IPS-18a (cell line): ENCODE measurements around the gene MEIS1.

Experiments
- H3K27ac ChIP-seq: one replicate; pipeline ENCODE4 v1.5.1; 2013; ENCODE audit warnings: low read length
- H3K27me3 ChIP-seq: one replicate; pipeline ENCODE4 v1.6.1; 2013; ENCODE audit warnings: mild to moderate bottlenecking, low read length; ENCODE audit not compliant: control insufficient read depth, insufficient read depth
- H3K36me3 ChIP-seq: one replicate; pipeline ENCODE4 v1.6.1; 2013; ENCODE audit warnings: low read depth, low read length; ENCODE audit not compliant: control insufficient read depth
- H3K4me1 ChIP-seq: one replicate; pipeline ENCODE4 v1.6.1; 2013; ENCODE audit warnings: low read depth, low read length; ENCODE audit not compliant: control insufficient read depth
- H3K4me3 ChIP-seq: one replicate; pipeline ENCODE4 v1.5.1; 2013; ENCODE audit warnings: low read length
- H3K9ac ChIP-seq: one replicate; pipeline ENCODE4 v1.6.1; 2013; ENCODE audit warnings: mild to moderate bottlenecking, low read length, moderate library complexity
- H3K9me3 ChIP-seq: one replicate; pipeline ENCODE4 v1.6.1; 2013; ENCODE audit warnings: low read depth, low read length; ENCODE audit not compliant: control insufficient read depth

The MEIS1 gene

DNA sequence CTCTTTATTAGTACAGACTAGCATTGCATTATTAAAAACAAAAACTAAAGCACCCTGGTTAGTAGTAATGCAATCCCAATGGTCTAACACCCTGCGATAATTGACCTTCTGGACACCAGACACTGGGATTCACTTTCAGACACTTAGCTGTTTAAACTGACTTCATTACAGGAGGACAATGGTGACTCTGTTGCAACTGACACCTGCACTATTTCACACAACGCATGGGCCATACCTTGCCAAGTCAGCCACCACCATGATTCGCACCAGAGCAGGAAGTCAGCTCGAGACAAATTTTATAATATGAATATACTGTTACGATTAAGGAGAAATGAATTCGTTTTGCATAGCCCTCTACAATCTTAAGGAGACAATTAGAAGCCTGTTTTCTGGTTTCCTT, 150.7 kb downstream of the MEIS1 start:
- H3K27me3 ChIP-seq, result peaks cover 51% of the 10 kb centered on the region
- peaks cover 19% of the 10 kb centered on the region for H3K4me1 ChIP-seq
- no peak overlapping the region for H3K9ac ChIP-seq

DNA sequence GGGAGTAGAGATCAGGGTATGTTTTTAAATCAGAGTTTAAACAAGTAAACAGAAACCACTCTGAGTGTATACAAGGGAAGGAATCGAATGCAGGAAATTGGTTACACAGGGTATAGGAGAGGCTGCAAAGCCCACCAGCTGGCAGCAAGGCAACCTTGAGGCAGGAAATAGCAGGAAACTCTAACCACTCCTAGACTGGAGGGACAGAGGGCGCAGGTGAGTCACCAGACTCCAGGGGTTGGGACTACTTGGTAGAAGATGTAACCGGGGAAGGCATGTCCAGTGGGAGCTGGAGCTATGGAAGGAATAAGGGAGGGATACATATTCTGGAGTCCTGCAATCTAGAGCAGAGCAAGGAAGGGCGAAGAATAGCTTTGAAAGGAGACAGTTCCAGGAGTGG, 152.3 kb downstream of the MEIS1 start:
- no peak overlapping the region for H3K27ac ChIP-seq
- peaks cover 35% of the 10 kb centered on the region for H3K27me3 ChIP-seq
- H3K36me3 ChIP-seq, result no peaks in the 10 kb centered on the region
- peaks cover 10% of the 10 kb centered on the region for H3K4me1 ChIP-seq
- H3K9ac ChIP-seq, result no peak overlapping the region
- no peak overlapping the region for H3K4me3 ChIP-seq
- H3K9me3 ChIP-seq, result no peaks in the 10 kb centered on the region

More for the DNA sequence above, 150.7 kb downstream of the MEIS1 start:
- H3K9me3 ChIP-seq, result no peaks in the 10 kb centered on the region
- no peaks in the 10 kb centered on the region for H3K36me3 ChIP-seq
- no peak overlapping the region for H3K4me3 ChIP-seq
- H3K27ac ChIP-seq, result no peak overlapping the region

DNA sequence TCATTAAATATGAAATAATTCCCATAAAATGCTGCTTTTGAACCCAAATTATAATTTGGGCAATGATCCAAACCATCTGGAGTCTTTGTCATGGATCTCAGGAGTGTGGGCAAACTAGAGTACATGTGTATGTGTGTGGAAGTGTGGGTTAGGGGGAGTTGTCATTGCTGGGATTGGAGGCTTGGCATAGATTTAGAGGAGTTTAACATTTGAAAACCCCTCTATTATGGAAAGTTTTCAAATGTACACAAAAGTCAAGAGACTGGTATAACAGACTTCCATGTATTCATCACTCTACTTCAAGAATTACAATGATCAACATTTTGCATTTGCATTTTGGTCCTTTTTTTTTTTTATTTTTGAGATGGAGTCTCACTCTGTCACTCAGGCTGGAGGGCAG, 159.1 kb downstream of the MEIS1 start:
- Histone ChIP-seq H3K27ac (no peak overlapping the region), H3K27me3 (no peaks in the 10 kb centered on the region), H3K9ac (no peak overlapping the region), H3K36me3 (no peaks in the 10 kb centered on the region), H3K4me3 (no peak overlapping the region), H3K9me3 (no peaks in the 10 kb centered on the region), H3K4me1 (peaks cover 11% of the 10 kb centered on the region)

DNA sequence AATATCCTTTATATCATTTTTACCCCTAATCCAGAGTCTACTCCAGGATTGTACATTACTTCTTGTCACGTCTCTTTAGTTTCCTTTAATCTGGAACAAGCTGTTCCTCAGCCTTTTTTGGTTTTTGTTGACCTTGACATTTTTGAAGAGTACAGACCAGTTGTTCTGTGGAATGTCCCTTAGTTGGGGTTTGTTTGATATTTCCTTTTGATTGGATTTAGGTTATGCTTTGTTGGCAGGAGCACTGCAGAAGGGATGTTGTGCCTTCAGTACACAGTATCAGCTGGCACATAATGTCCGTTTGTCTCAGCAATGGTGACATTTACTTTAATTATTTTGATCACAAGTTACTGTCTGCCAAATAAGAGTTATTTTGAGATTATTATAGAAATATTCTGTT, 160.6 kb downstream of the MEIS1 start:
- Histone ChIP-seq H3K27me3 (no peaks in the 10 kb centered on the region), H3K4me1 (peaks cover 11% of the 10 kb centered on the region), H3K4me3 (no peak overlapping the region), H3K9ac (no peak overlapping the region), H3K9me3 (no peaks in the 10 kb centered on the region), H3K27ac (no peak overlapping the region), H3K36me3 (no peaks in the 10 kb centered on the region)

DNA sequence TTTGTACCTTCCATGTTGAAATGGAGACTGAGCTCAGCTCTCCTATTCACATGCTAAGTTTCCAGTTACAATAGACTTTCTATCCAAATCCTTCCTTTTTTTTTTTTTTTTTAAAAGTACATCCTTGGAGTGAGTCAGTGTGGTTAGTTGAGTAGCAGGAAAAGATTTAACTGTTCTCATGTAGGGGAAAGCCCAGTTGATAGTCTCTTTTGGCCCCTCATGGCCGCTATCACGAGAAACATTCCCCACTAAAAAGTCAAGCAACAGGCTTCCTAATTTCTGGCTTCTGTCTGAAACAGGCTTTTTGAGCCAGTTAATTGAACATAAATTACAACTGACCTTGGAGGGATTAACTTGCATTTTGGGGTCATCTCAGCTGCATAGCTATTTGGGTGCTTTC, 161.3 kb downstream of the MEIS1 start:
- Histone ChIP-seq H3K36me3 (no peaks in the 10 kb centered on the region), H3K27ac (no peak overlapping the region), H3K9ac (no peak overlapping the region), H3K9me3 (no peaks in the 10 kb centered on the region), H3K4me3 (no peak overlapping the region), H3K27me3 (no peaks in the 10 kb centered on the region), H3K4me1 (peaks cover 11% of the 10 kb centered on the region)

DNA sequence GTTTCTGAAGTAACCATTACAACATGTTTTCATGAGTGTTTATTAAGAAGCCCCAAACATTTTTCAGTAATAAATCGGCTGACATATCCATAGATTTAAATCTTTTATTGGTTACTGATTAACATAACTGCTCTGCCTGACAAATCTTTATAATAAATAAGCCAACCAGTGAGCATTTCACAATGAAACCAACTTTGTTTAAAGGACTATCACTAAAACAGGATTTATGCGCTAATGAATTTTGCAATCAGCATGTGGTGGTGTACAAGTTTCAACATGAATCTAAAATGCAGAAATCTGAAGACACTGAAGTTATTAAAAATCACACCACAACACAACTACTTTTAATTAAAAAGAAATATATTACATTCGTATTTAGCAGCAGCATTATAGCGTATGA, 166.7 kb downstream of the MEIS1 start:
- no peak overlapping the region for H3K27ac ChIP-seq
- H3K27me3 ChIP-seq, result no peaks in the 10 kb centered on the region
- no peak overlapping the region for H3K9ac ChIP-seq
- H3K4me1 ChIP-seq, result peaks cover under 1% of the 10 kb centered on the region
- H3K36me3 ChIP-seq, result no peaks in the 10 kb centered on the region
- H3K4me3 ChIP-seq, result no peak overlapping the region
- H3K9me3 ChIP-seq, result no peaks in the 10 kb centered on the region

DNA sequence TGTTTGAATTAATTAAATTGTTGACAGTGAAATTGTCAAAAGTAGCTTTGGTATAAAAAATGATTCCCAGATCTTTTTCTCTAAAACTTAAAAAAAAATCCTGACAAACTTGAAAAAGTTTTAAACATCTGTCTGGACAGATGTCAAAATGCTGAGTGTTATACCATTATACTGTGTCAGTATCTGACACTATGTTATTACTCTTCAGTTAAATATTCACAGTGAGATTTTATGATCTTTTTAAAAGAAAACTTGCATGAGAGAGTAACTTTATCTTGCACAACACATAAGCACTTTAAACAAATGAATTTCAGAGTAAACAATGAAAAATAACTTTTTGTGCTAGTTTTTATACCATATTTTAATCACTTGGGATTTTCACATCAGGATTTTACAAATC, 167.4 kb downstream of the MEIS1 start:
- Histone ChIP-seq H3K36me3 (no peaks in the 10 kb centered on the region), H3K9me3 (no peaks in the 10 kb centered on the region), H3K4me1 (no peaks in the 10 kb centered on the region), H3K27me3 (no peaks in the 10 kb centered on the region), H3K9ac (no peak overlapping the region), H3K4me3 (no peak overlapping the region), H3K27ac (no peak overlapping the region)

DNA sequence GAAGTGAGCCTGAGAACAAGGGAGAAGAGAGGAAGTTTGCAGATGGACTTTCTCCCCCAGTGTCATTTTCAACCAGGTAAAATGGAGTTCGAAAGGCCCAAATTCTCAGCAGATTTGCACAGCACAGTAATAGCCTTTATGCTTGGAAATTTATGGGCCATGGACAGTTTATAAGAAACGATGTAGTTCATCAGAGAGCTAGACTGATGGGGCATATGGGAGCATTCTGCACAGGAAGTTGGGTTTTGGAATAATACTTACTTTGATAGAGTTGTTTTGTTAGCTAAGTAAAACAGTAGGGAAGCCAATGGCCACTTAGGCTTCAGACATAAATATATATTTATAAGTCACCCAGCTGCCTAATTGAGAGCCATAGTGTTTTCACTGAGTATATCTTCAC, 169.4 kb downstream of the MEIS1 start:
- H3K27ac ChIP-seq, result no peak overlapping the region
- H3K9me3 ChIP-seq, result no peaks in the 10 kb centered on the region
- no peaks in the 10 kb centered on the region for H3K27me3 ChIP-seq
- no peak overlapping the region for H3K9ac ChIP-seq
- H3K4me3 ChIP-seq, result no peak overlapping the region
- no peaks in the 10 kb centered on the region for H3K36me3 ChIP-seq
- no peaks in the 10 kb centered on the region for H3K4me1 ChIP-seq

DNA sequence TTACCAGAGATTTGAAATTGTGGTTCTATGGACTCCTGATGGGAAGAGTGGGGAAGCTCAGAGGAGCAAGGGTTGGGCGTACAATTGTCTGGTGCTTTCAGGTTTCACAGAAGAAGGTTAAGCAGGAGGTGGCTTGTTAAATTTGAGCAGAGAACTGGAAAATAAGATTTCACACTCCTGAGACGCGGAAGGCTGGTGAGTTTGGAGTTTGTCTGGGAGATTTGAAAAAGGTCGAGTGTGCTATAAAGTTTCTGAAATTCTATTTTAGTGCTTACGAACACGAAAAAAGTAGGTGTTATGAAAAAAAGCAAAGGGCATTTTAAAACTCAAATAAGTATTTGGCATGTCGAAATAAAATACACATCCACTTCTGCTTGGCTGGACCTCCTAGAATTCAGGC, 170.1 kb downstream of the MEIS1 start:
- Histone ChIP-seq H3K9me3 (no peaks in the 10 kb centered on the region), H3K27ac (no peak overlapping the region), H3K36me3 (no peaks in the 10 kb centered on the region), H3K27me3 (no peaks in the 10 kb centered on the region), H3K4me3 (no peak overlapping the region), H3K4me1 (no peaks in the 10 kb centered on the region), H3K9ac (no peak overlapping the region)

DNA sequence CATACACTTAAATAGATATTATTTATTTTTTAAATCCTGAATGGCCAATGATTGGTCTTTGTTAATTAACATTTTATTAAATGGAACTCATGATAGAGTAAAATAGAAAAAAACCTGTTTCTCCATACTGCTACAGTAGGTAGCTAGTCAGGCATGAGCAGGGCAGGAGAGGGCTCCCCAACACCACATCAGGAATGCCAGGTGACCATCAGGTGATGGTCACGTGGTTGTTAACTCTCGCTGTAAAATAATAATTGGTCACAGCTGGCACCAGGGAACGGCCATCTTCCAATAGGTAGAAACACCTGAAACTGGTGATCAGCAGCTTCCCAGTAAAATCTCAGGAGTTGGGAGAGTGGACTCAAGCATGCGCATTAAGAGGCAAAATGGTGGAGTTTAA, 172.2 kb downstream of the MEIS1 start:
- Histone ChIP-seq H3K27ac (no peak overlapping the region), H3K9ac (no peak overlapping the region), H3K4me1 (no peaks in the 10 kb centered on the region), H3K9me3 (no peaks in the 10 kb centered on the region), H3K4me3 (no peak overlapping the region), H3K27me3 (no peaks in the 10 kb centered on the region), H3K36me3 (no peaks in the 10 kb centered on the region)
